NCI-H446 treated with DMSO at 0.1 percent for 48 hours (cell line): ENCODE measurements around the gene HSD17B14.
A peak's percentile ranks its signal among the peaks of the same experiment; 100 is the strongest.

Experiments
- DNase-seq: peaks from one replicate; lab custom pipeline; 2025; lab: John Stamatoyannopoulos, UW

Gene HSD17B14

GRCh38 chr19:48826606-48827020 is 9.7 kb downstream of the HSD17B14 start:
- no peak for DNase-seq

GRCh38 chr19:48822514-48822913 is 13.8 kb downstream of the HSD17B14 start:
- no peak for DNase-seq

GRCh38 chr19:48821633-48822032 is 14.7 kb downstream of the HSD17B14 start:
- no peak for DNase-seq

- DNase-seq = peak; percentile 80
These were observed 16.9 kb downstream of the HSD17B14 start for GRCh38 chr19:48819366-48819816.

GRCh38 chr19:48818234-48818820 is 18.0 kb downstream of the HSD17B14 start:
- DNase-seq = no peak

GRCh38 chr19:48817585-48818124 is 18.6 kb downstream of the HSD17B14 start:
- DNase-seq = no peak

GRCh38 chr19:48815870-48816501 is 20.3 kb downstream of the HSD17B14 start:
- no peak for DNase-seq

GRCh38 chr19:48814895-48815294 is 21.4 kb downstream of the HSD17B14 start:
- no peak for DNase-seq

- no peak for DNase-seq
These were observed 23.0 kb downstream of the HSD17B14 start for GRCh38 chr19:48813123-48813913.

GRCh38 chr19:48812094-48812929 is 24.0 kb downstream of the HSD17B14 start:
- no peak for DNase-seq

GRCh38 chr19:48810151-48810550 is 26.1 kb downstream of the HSD17B14 start:
- DNase-seq = no peak

GRCh38 chr19:48807590-48808308 is 28.5 kb downstream of the HSD17B14 start:
- DNase-seq = no peak

GRCh38 chr19:48806818-48807589 is 29.3 kb downstream of the HSD17B14 start:
- no peak for DNase-seq

GRCh38 chr19:48806518-48806817 is 29.8 kb downstream of the HSD17B14 start:
- DNase-seq = no peak

- DNase-seq = no peak
These were observed 30.8 kb downstream of the HSD17B14 start for GRCh38 chr19:48805452-48805851.

GRCh38 chr19:48804496-48804895 is 31.8 kb downstream of the HSD17B14 start:
- DNase-seq = no peak

GRCh38 chr19:48802623-48803022 is 33.7 kb downstream of the HSD17B14 start:
- no peak for DNase-seq

GRCh38 chr19:48799358-48800300 is 36.7 kb downstream of the HSD17B14 start:
- no peak for DNase-seq

- DNase-seq = no peak
These were observed 37.4 kb downstream of the HSD17B14 start for GRCh38 chr19:48798937-48799336.
